HG02884 (cell line): Measurements from ENCODE around the gene CCDC80.

ENCODE experiments used
- ATAC-seq: cut with Tn5 transposase; IDR thresholded peaks from one replicate; pipeline ENCODE4 v1.9.1; 2021; ENCODE audit warnings: mild to moderate bottlenecking, moderate library complexity; ENCODE audit not compliant: unreplicated experiment

CCDC80 gene

DNA sequence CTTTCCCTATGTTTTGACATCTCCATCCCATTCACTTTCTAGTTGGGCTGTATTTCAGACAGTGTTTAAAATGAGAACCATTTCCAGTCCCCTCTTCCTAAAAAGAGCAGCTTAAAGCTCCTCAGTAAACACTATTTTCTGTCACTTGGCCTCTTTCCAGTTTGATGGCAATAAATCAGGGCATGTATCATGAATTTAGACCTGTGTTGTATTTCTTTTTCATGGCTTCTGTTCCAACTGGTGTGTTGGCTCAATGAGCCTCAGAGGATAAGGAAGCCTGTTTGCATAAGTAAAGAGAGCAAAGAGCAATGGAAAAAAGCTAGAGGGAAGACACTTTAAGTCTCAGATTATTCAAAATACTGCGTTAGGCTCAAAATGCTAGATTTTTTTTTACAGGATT is 7.2 kb downstream of the CCDC80 start:
- ATAC-seq, result no peak

DNA sequence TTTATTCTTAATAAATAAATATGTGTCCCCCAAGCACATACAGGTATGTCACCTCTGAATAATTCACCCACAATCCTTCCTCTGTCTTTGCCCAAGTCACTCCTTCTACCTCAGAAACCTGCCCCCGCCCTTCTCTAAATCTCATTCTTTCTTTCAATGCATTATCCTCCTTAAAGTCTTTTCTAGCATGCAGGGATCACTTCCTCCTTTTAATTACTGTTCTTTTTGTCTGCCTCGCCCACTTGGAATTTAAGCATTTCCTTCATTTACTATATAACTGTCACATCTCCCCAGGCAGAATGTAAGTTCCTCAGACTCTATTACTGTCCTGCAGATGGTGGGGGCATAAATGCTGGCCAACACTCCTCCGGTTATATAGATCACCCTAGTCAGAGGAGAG is 7.8 kb downstream of the CCDC80 start:
- no peak for ATAC-seq

DNA sequence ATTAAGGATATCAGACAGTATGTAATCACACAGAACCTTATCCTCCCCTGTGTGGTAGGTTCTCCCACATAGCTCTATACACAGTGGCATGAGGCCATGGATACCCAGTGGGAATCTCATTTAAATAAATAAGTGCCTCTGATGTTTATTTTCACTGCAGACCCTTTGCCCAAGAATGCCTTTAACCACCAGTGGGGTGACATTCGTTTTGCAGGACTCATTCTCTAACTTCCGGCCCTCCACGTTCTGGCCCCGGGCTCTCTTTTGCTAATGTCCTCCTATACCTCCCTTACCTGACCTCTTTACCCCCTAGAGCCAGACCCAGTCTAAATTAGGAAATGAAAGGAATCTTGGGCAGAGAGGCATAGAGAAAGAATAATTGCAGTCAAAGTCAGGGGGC is 8.3 kb downstream of the CCDC80 start:
- ATAC-seq, result no peak

DNA sequence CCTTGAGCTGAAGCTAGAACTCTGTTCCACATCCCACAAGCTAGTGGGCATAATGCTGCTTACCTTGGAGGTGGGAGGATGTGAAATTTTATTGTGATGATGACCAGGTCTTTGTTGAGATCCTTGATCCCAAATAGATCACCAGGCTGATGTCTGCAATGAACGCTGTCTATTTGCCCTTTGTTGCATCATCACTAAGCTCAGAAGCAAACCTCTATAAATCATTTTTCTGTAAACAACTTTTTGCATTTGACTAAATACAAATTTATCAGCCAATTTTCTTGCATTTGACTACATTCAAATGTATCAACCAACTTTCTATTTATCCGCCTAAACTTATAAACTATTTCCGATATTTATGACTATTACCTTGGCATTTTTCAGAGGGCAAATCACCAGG is 9.7 kb downstream of the CCDC80 start:
- ATAC-seq, result no peak

DNA sequence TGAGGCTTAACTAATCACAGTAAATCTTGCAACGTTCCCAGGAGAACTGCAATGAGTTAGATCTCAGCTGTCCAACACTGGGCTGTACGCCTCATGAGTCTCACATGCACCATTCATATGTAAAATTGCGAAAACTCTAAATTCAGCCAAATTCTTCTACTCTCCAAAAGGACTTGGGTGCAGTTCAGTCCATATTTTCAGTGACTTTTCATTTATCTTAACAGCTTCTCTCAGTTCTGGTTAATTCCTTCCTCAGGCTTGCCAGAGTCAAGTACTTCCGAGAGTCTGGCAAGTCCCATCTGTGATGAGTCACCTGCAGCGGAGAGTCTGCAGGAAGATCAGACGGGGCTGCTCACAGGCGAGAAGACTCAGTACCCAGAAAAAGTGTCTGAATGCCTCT is 11.5 kb downstream of the CCDC80 start:
- ATAC-seq, result no peak

DNA sequence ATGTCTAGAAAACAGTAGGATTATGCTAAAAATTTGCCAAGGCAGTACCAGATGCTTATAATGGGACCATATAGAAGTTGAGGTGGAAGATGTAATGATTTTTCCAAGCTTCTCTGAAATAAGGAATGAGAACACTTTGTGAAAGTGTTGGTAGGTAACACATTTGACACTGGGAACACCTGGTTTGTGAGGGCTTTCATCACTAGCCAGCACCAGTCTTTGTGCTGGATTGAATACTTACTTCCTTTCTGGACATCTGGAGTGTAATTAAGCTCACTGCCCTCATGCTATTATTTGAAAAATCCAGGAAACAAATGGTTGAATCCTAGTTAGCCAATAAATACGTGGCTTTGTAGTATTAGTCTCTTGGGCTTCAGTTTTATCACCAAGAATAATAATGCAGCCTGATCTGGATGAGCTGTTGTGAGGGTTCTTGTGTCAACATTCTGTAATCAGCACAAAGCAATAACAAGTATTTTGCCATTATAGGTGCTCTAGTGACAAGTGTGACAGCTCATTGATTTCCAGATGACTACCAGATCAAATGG is 12.9 kb downstream of the CCDC80 start:
- no peak for ATAC-seq

DNA sequence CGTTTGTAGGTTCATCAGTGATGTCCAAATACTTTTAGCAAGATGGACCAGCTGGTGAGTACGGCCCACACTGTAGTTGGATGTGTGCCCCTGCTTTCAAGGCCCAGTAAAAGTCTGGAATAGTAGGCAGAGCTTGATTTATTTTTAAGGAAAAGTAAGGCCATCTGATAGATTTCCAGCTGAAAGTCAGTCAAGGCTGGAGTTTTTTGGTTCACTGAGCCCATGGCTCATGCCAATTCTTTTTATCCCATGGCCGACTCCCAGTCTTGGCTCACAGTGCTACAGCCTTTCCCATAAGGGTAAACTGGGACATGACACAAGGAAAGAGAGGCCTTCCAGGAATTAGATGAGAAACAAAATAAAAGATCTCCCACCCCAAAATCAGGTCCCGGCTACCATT is 13.5 kb downstream of the CCDC80 start:
- ATAC-seq, result no peak

DNA sequence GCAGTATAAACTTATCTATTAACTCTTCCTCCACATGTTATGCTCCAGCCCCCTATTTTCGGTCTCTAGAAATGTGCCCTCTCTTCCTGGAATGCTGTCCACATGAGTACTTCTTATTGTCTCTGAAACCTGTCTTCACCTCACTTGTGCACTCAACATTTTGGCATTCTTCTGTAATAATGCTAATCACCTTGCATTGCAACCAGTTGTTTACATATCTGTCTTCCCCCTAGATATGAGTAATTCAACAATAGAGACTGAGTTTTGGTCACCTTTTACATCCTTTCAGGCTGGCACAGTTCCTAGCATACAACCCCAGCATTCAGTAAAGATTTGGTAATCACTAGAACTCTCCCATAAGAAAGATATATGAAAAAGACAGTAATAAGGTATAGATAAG is 17.2 kb downstream of the CCDC80 start:
- ATAC-seq, result no peak

DNA sequence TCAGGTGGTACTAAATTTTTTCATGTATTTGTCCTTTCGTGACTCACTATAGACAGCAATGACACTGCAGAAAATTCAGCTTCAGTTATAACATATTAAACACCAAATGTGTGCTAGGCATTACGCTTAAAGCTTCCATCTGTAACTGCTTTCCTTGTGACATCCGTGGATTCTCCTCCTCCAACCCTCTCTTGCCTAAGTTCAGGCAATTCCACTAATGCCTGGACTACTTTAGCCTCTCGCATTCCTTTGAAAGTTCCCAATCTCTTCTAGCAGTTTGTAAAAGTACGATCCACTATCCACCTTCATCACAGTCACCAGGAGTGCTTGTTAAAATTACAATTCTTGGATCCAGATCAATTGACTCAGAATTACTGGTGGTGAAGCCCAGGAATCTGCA is 17.7 kb downstream of the CCDC80 start:
- no peak for ATAC-seq

DNA sequence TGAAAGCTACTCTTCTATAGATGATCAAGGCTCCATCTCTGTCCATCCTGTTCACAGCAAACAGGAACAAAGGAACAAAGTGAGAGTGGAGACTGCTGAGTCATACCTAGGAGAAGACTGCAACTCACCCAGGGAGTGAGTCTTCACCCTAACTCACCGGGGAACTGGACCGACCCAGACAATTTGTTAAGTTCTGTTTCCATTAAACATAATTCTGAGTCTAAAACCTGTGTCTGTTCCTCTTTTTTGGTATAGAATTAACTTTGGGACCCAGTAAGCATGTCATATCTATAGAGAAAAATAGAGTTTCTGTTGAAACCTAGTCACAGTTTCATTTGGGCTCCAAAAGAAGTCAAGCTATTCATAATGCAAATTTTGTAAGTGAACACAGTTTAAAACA is 21.6 kb downstream of the CCDC80 start:
- ATAC-seq, result peak; percentile 83

DNA sequence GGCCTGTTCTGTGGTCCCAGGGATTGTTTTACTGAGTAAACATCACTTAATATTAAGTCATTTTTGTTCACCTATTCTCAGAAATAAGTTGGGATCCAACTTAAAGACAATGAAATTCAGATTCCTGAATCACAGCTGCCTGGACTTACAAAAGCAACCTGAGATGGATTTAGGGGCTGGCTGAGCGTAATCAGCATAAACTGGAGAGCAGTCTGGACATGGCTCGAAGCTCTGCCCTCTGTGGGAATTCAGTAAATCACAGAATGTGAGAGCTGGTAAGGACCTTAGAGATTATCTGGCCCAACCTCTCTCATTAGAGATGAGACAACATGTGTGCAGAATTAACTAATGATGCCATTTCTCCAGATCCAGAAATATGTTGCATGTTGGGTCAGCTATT is 23.7 kb downstream of the CCDC80 start:
- ATAC-seq, result no peak

DNA sequence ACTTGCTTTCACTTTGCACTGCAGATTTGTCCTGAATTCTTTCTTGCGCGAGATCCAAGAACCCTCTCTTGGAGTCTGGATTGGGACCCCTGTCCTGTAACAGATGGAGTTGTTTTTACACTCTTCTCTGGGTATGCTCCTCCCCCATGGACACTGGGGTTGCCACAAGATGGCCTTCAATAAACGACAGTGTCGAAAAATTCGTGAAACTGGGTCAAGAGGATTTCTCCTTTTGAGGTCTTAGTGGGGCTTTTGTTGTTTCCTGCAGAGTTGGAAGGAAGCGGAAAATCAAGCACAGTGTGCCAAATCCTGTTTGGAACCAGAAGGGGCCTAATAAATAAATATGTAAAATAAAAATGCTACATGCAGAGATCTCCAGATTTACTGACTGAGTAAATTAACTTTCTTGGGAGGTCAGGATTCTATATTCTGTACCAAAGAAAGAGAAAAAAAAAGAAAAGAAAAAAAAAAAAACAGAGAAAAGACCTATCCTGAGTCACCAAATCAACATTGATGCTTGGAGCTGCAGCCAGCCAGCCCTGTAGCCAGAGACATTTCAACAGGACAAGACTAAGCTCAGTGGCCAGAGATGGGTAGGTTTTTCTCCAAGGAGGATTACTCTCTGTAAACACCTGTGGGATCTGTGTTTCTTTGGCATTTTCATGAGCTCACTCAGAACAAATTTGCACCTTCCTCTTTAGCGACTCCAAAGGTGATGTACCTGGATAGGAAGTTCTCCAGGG is 24.8 kb downstream of the CCDC80 start:
- ATAC-seq, result no peak

DNA sequence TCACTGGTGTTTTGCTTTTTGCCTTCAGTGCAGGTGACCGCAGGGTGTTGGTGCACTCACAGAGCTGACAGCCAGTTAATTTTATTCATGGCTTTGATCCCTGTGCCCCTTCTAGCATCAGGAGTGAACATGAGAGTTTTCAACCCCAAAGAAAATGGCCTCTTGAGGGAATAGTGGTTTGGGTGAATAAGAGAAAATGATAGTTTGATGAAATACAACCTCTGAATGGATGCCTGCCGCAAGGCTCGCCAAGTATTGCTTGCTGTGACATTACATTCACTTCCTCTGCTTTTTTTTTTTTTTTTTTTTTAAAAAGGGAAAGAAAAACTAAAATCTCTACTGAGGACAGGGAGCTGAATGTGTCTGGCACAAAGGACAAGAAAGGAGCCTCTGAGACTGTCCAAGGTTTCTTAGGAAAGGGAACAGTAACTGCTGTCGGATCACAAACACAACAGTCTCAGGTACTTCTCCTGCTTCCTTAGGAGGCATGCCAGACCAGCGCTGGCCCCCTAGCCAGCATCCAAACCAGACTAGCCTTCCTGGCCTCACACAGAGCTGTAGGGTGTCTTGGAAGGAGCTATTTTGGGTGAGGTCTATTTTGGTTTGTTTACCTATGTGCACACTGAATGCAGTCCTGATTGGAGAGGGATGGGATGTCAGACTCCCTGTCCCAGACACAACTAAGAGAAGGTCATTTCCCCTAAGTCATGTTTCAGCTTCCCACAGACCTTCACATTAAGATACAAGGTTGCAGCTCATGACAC is 29.0 kb downstream of the CCDC80 start:
- no peak for ATAC-seq

DNA sequence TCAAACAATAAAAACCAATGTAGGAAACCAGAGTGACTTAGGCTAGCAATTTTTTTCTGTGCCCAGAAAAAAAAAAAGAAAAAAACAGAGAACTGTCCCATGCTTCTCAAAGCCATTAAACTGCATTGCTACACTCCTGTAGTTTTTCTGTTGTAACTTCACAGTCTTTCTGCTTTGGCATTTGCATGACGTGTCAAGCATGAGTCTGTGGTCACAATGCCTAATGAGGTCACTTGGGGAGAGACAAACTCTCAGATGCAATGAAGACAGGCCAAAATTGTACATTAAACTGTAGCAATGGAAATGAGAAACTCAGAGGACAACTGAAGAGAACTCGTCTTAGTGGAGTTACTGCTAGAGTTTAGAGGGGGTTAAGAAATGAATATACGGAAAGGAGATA is 30.8 kb downstream of the CCDC80 start:
- ATAC-seq, result no peak

DNA sequence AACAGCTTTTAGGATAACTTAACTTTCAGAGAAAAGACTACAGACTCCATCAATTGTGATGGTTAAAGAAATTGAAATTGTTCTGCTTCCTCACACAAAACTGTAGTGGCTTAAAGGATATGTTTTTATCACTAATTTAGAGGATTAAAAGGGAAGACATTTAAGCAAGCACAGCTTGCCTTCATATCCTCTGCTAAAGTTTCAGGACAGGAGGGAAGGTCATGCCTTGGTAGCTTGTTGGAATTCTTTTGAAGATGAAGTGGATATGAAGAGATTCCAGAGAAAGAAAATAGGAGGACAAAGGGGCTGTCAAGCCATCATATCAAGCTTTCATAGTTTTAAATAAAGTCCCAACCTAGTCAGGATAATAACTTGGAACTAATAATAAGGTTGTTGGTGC is 33.1 kb downstream of the CCDC80 start:
- ATAC-seq, result no peak

DNA sequence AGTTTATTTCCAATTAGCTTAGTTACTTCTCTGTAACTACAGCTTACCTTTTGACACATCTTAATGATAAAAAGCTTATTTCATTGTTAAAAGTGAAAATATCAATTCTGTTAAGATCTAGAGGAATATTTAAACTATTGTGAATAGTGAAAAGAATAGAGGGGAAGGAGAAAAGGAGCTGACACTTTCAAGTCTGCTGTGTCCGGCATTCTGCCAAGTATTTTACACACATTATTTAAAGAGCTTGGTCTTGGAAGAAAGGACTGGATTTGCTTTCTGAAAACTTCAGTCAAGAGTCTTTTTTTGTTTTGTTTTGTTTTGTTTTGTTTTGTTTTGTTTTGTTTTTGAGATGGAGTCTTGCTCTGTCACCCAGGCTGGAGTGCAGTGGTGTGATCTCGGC is 34.8 kb downstream of the CCDC80 start:
- no peak for ATAC-seq

DNA sequence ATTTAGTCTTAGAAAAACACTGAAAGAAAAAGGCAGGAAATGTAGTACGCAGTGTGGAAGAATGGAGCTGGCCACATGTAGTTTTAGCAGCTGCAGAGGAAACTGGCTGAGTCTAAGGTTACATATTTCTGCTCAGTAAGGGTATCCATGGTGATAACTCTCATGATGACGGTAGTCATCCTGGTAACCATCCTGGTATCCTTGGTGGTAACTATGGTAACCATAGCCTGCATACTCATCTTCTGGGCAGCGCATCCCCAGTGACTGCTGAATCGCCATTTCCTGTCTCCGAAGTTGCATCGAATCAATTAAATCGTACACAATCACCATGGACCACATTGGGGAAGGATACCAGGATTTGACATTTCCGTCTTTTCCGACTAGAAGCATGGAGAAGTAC is 35.7 kb downstream of the CCDC80 start:
- ATAC-seq, result no peak

DNA sequence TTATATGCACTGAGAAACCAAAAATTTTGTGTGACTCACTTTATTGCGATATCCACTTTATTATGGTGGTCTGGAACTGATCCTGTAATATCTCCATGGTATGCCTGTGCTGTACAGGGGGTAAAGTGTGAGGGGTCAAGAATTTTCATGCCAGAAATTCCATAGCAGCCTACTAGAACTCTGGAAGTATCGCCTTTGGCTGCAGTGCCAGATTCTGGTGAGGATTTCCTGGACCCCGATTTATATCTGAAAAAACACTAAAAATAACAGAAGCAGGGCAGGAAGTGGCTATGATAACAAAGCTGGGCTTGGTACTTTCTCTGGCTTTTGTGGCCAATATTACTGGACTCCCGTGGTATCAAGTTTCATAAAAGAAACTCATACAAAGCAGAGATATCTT is 36.4 kb downstream of the CCDC80 start:
- no peak for ATAC-seq

DNA sequence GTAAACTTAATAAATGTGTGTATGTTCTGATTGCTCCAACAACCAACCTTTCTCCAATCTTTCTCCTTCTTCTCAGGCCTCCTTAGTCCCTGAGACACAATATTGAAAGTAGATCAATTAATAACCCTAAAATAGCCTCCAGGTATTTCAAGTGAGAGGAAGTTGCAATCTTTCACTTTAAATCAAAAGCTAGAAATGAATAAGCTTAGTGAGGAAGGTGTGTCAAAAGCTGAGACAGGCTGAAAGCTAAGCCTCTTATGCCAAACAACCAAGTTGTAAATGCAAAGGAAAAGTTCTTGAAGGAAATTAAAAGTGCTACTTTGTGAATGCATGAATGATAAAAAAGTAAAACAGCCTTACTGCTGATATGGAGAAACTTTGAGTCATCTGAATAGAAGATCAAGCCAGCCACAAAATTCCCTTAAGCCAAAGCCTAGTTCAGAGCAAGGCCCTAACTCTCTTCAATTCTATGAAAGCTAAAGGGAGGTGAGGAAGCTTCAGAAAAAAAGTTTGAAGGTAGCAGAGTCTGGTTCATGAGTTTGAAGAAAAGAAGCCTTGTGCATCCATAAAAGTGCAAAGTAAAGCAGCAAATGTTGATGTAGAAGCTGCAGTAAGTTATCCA is 38.6 kb downstream of the CCDC80 start:
- peak; percentile 75 for ATAC-seq

DNA sequence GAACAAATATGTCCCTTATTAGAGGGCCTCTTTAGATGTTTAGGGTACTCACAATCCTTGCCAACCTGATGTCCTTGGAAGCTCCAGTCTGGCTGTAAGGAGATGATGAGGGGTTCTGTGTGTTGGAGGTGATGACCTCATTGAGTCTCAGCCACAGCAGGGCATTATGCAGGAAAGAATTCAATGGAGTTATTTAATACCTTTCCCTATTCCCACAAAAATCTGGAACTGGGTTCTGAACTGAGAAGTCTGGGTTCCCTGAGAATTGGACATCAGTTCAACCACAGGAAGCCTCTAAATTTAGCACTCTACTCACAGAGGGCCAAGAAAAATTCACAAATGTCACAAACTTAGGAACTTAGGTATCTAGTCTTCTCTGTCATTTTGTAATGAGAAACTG is 42.2 kb downstream of the CCDC80 start:
- no peak for ATAC-seq

DNA sequence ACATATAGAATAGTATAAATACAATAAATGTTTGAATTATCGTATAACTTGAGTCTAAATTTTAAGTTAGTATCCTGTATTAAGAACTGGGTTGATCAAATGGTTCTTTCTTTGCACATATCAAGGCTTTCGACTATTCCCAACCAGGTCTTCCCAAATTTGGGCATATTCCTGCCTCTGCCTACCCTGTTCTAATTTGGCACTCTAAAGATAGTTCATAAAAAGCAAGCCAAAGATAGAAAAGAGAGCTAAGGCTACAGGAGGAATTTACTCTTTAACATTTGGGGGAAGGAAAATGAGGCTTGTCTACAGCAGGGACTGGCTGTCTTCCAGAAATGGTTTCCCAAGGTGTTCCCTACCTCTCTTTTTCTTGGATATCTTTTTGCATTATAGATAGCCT is 43.0 kb downstream of the CCDC80 start:
- ATAC-seq, result no peak

DNA sequence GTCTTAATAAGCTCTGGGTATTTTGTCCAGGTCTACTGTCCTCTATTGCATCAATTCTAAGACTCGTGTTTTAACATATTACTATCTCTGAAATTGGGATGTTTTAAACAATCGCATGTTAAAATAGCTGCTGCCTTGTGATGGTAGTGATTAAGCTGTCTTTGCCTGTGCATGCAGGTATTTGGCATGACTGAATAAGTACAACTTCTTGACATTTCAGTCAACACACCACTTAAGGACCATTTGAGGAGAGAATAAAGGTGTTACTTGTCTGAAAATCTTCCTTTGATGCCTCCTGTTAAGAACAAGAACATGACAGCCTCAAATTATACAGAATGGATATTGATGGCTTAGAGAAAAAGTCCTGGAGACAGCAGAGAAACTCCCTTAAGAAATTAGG is 46.1 kb downstream of the CCDC80 start:
- ATAC-seq, result no peak
